ENCODE data around the gene MSX1.

The MSX1 gene

DNA sequence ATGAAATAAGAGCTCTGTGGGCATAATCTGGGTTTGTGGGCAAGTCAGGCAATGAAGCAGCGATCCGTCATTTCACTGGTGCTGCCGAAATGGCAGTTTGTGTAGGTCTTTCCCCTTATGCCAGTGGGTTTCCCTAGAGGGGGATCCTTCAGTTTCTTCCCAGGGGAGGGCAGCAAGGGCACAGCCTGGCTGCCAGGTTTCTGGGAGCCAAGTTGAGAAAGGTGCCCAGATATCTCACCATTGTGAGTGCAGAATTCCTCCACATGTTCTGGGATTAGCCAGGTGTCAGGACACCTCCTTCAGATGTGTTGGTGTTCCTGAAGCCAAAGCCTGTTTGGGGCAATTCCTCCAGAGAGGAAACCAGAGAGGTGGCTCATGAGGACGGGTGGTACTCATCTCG lies 28.0 kb downstream of the MSX1 start:
- no peak overlapping the region for H3K4me3 ChIP-seq (ENCODE audit: low read length)
- TF ChIP-seq, protein P1, sequence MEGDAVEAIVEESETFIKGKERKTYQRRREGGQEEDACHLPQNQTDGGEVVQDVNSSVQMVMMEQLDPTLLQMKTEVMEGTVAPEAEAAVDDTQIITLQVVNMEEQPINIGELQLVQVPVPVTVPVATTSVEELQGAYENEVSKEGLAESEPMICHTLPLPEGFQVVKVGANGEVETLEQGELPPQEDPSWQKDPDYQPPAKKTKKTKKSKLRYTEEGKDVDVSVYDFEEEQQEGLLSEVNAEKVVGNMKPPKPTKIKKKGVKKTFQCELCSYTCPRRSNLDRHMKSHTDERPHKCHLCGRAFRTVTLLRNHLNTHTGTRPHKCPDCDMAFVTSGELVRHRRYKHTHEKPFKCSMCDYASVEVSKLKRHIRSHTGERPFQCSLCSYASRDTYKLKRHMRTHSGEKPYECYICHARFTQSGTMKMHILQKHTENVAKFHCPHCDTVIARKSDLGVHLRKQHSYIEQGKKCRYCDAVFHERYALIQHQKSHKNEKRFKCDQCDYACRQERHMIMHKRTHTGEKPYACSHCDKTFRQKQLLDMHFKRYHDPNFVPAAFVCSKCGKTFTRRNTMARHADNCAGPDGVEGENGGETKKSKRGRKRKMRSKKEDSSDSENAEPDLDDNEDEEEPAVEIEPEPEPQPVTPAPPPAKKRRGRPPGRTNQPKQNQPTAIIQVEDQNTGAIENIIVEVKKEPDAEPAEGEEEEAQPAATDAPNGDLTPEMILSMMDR (IDR thresholded peaks at IDR 0.05; ENCODE audit: insufficient read depth, low read depth, low read length, missing control alignments) = no peak
- no peak for DNase-seq (ENCODE audit: low read depth)

DNA sequence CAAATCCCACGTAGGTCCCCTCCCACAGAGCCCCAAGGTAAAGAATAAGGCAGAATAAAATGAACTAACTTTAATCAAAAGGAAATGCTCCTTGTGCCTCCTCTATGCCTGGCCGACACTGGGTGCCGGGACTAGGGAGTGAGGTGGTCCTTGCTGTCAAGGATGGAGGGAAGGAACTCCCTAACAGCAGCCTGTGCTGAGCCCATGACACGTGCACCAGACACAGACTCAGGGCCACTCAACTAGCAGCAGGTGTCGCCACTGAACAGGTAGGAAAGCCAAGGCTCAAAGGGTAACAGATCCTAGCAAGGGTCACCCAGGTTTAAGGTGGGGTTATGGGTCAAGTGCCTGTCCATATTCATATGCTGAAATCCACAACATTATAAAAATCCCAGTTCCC lies 29.2 kb downstream of the MSX1 start:
- TF ChIP-seq, protein P1 (IDR thresholded peaks at IDR 0.05; ENCODE audit: insufficient read depth, low read depth, low read length, missing control alignments) = no peak
- H3K4me3 ChIP-seq (ENCODE audit: low read length) = no peak overlapping the region
- no peak for DNase-seq (ENCODE audit: low read depth)

DNA sequence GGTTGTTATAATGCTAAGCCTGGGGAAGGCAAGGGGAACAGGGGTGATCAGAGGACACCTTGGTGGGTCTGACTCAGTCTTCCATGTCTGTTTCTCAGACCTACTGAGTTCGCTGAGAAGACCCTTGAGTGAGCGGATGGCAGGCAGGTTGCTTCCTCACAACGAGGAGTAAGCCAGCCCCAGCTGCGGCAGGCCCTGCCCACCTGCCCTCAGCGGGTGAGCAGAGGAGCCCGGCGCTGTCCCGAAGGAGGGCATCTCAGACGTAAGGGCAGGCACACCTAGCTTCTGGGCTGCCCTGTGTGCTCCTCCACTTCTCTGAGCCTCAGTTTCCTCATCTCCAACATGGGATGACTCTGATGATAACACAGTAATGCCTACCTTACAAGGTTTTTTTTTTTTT lies 30.3 kb downstream of the MSX1 start:
- DNase-seq (ENCODE audit: low read depth) = no peak
- TF ChIP-seq, protein P1 (IDR thresholded peaks at IDR 0.05; ENCODE audit: insufficient read depth, low read depth, low read length, missing control alignments) = no peak
- H3K4me3 ChIP-seq (ENCODE audit: low read length) = no peak overlapping the region

DNA sequence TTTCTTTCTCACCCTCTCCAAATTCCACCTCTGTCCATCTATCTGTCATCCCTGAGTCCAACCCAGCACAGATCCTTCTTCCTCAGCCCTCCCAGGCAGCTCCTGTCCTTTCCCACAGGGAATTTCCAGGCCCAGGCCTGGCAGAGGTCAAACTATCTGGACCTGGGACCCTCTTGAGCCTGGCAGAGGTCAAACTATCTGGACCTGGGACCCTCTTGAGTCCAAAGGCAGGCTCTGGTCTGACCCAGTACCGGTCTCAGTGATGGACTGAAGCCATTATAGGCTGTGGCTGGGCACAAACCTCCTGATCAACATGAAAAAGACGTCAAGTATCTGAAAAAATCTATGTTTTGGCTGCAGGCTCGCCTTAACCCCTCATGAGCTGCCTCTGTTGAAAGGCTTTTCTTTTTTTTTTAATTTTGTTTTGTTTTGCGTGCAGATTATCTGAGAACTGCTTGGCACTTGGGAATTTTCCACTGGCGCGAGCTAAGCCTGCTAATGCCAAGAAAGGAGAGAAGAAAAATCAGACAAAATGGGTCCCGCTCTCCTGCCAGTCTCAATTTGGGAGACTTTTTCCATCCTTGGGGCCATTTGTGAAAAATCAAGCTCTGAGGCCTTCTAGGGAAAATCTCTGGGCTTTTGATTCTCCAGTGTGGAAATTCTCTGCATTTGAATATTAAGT lies 31.2 kb downstream of the MSX1 start:
- DNase-seq (ENCODE audit: low read depth) = no peak
- H3K4me3 ChIP-seq (ENCODE audit: low read length) = no peak overlapping the region
- TF ChIP-seq, protein P1 (IDR thresholded peaks at IDR 0.05; ENCODE audit: insufficient read depth, low read depth, low read length, missing control alignments) = no peak

DNA sequence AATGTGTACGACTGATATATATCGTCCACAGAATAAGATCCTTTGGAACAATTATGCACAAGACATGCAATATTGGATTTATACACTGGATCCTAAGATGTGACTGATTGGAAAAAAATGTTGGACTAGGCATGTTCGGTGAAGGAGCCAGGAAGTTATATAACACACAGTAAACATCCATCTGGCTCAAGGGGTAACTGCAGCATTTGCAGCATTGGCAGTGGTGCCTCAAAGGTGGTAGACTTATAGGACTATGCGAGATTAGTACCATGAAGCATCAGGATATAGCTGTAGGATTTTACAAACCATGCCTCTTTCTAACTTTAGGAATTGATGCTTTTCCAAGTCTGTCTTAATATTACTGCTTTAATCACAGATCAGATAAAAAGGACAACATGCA lies 34.3 kb downstream of the MSX1 start:
- H3K4me3 ChIP-seq (ENCODE audit: low read length) = no peak overlapping the region
- no peak for DNase-seq (ENCODE audit: low read depth)
- TF ChIP-seq, protein P1 (IDR thresholded peaks at IDR 0.05; ENCODE audit: insufficient read depth, low read depth, low read length, missing control alignments) = no peak

DNA sequence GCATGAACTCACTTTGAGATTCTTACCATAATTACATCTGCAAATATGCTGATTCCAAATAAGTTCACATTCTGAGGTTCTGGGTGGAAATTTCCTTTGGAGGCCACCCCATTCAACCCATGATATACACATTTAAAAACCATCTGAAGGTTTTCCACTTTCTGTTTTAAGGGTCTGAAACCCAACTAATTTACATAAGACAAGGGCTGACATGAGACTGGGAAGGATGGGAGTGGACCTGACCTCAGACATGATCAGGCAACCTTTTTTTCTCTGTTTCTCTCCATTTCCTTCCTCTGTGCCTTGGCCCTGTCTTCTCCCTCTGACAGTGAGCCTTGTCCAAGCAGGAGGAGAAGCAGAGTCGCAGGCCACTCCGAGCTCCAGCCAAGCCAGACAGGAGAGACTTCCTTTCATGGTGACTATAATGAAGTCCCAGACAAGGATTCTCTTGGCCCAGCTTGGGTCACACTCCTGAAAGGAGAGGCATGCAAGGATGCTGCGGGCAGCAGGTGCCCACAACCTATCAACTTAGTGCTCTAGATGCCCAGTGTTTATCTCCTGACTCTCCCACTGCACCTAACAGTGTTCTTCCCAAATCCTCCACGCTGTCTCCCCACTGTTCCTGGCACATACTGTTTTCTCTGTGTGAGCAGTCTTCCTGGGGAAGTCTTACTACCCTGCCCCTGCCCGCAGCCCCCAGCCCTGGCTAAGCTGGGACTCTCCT lies 39.9 kb downstream of the MSX1 start:
- no peak overlapping the region for H3K4me3 ChIP-seq (ENCODE audit: low read length)
- TF ChIP-seq, protein P1 (IDR thresholded peaks at IDR 0.05; ENCODE audit: insufficient read depth, low read depth, low read length, missing control alignments) = no peak
- no peak for DNase-seq (ENCODE audit: low read depth)

Data from epithelial cell of esophagus (primary cell).